GM23248 (cell line): Measurements from ENCODE around the gene RAPGEF2. TPM values are rescaled to one million over a fixed set of nuclear protein-coding genes. Genes with fewer than 3 reads are reported as not detected.
"Not testable (repeated sequence)": the region's sequence is repeated elsewhere in the genome, so short reads cannot be mapped to it uniquely, and the experiment has no call there.

Experiments used
- DNase-seq: peaks from one replicate; pipeline ENCODE4 v3.0.0-alpha.2; 2015
- H2AFZ ChIP-seq: fragments of 200-600 bp; sonication (generic); 2 replicates; pipeline ENCODE4 v1.6.1; 2016; ENCODE audit warnings: antibody characterized with exemption
- H3F3A ChIP-seq: fragments of 200-600 bp; sonication (generic); 2 replicates; pipeline ENCODE4 v1.6.1; 2016; ENCODE audit warnings: mild to moderate bottlenecking, antibody characterized with exemption, mixed run types; ENCODE audit not compliant: insufficient read depth
- H3K27ac ChIP-seq: fragments of 200-600 bp; sonication (generic); 2 replicates; pipeline ENCODE4 v1.5.1; 2016; ENCODE audit warnings: mild to moderate bottlenecking
- H3K27me3 ChIP-seq: fragments of 200-600 bp; sonication (generic); replicated peaks from 2 replicates; pipeline ENCODE4 v1.6.1; 2016; ENCODE audit warnings: mild to moderate bottlenecking; ENCODE audit not compliant: insufficient read depth
- H3K36me3 ChIP-seq: fragments of 200-600 bp; sonication (generic); 2 replicates; pipeline ENCODE4 v1.6.1; 2016; ENCODE audit warnings: low read depth, mild to moderate bottlenecking
- H3K4me1 ChIP-seq: fragments of 200-600 bp; sonication (generic); 2 replicates; pipeline ENCODE4 v1.6.1; 2016; ENCODE audit warnings: mild to moderate bottlenecking; ENCODE audit not compliant: insufficient read depth
- H3K4me2 ChIP-seq: fragments of 200-600 bp; sonication (generic); one replicate; pipeline ENCODE4 v1.6.1; 2016; ENCODE audit warnings: mild to moderate bottlenecking; ENCODE audit not compliant: unreplicated experiment
- H3K4me3 ChIP-seq: fragments of 200-600 bp; sonication (generic); 2 replicates; pipeline ENCODE4 v1.5.1; 2016; ENCODE audit warnings: mild to moderate bottlenecking
- H3K79me2 ChIP-seq: fragments of 200-600 bp; sonication (generic); 2 replicates; pipeline ENCODE4 v1.6.1; 2016; ENCODE audit warnings: mild to moderate bottlenecking; ENCODE audit not compliant: insufficient read depth
- H3K9ac ChIP-seq: fragments of 200-600 bp; sonication (generic); 2 replicates; pipeline ENCODE4 v1.6.1; 2016; ENCODE audit warnings: mild to moderate bottlenecking
- H3K9me2 ChIP-seq: fragments of 200-600 bp; sonication (generic); 2 replicates; pipeline ENCODE4 v1.6.1; 2016; ENCODE audit warnings: mixed run types, mild to moderate bottlenecking, moderate library complexity; ENCODE audit not compliant: insufficient read depth
- H3K9me3 ChIP-seq: fragments of 200-600 bp; sonication (generic); one replicate; pipeline ENCODE4 v1.6.1; 2017; ENCODE audit warnings: low read depth
- H4K20me1 ChIP-seq: fragments of 200-600 bp; sonication (generic); 2 replicates; pipeline ENCODE4 v1.6.0; 2016; ENCODE audit not compliant: insufficient read depth
- EZH2 ChIP-seq: fragments of 200-600 bp; sonication (generic); IDR thresholded peaks from 2 replicates; pipeline ENCODE4 v1.6.1; 2018; ENCODE audit warnings: antibody characterized with exemption, mild to moderate bottlenecking; ENCODE audit not compliant: insufficient read depth, poor library complexity, severe bottlenecking
- EZH2phosphoT487 ChIP-seq: fragments of 200-600 bp; sonication (generic); IDR thresholded peaks from 2 replicates; pipeline ENCODE4 v1.6.1; 2018; ENCODE audit warnings: antibody characterized with exemption, moderate library complexity, mild to moderate bottlenecking, low read depth; ENCODE audit not compliant: insufficient read depth
- WGBS, 2 experiments: methylation state at CpG; one replicate each; pipeline ENCODE4 v1.1.6; 2015 to 2017; ENCODE audit warnings: low lambda C conversion rate in 2 of 2, low coverage in 1 of 2; ENCODE audit errors: missing lambda C conversion rate in 2 of 2; 5-methylcytosine and 5-hydroxymethylcytosine counted together
- in situ Hi-C: fragments of 300-500 bp; cut with MboI; formaldehyde crosslinking; loops from 2 replicates; pipeline ENCODE4 v1.15.0; 2020
- polyA plus RNA-seq: library from polyadenylated mRNA; unstranded; fragments of >200 nt; fragmentation: Nextera tagmentation; extraction: Ambion mirVana; gene quantifications from 2 replicates; pipeline ENCODE4 v1.2.1, GENCODE V29; 2016
- total RNA-seq: library from RNA; depleted of rRNA; stranded (reverse); fragments of >200 nt; shearing (Covaris generic); gene quantifications from 2 replicates; pipeline ENCODE4 v1.2.3, GENCODE V29; 2014

Gene RAPGEF2
- total and polyA plus RNA-seq, 2 experiments from 2014 or later = 6.6 to 21.7 TPM

DNA sequence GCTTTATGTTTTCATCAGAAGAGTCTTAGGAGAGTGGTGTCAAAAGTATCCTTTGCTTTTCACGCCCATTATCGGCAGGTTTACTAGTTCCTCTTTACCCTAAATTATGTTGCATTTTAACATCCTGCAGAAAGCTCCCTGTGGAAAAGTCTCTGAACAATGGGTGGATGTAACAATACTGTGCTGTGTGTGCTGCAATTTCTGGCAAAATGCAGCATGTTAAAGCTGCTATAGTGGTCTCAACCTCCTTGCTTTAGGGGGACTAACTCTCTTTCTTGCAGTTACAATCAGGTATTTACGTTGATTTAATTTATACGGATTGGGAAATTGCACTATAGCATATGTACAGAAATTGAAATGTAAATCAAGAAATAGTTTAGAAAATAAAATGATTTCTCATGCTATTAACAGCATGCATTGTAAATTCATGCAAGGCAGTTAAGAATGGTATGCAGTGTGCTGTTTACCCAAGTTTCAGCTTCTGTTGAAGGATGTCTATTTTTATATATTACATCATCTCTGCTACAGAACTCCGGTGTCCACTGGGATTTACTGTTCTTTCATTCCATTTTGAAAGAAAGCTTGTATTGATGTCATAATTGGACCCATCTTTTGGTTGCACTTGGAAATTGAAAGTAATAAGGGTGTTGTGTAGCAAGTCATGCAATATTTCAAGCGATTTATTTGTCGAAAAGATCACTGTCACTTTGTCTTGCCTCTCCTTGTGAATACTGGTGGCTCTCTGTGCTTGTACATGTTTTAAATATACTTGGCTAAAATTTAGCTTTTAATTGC lies 145.7 kb downstream of the RAPGEF2 start:
- peak overlapping the region; percentile 56 for H3K9ac ChIP-seq

DNA sequence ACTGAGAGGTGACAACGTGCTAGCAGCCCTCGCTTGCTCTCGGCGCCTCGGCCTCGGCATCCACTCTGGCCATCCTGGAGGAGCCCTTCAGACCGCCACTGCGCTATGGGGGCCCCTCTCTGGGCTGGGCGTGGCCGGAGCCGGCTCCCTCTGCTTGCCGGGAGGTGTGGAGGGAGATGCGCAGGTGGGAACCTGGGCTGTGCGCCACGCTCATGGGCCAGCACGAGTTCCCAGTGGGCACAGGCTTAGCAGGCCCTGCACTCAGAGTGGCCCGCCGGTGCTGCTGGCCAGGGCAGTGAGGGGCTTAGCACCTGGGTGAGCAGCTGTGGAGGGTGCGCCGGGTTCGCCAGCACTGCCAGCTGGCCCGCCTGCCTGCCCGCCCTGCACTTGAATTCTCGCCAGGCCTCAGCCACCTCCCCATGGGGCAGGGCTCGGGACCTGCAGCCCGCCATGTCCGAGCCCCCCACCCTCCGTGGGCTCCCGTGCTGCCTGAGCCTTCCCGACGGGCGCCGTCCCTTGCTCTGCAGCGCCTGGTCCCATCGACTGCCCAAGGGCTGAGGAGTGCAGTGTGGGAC lies 148.0 kb downstream of the RAPGEF2 start:
- Histone ChIP-seq H3K4me3 (no peak overlapping the region), H3K9me3 (no peaks in the 10 kb centered on the region), H3F3A (no peaks in the 10 kb centered on the region), H3K9ac (no peak overlapping the region), H2AFZ (no peak overlapping the region), H3K27ac (no peak overlapping the region), H3K79me2 (no peaks in the 10 kb centered on the region), H4K20me1 (no peaks in the 10 kb centered on the region), H3K27me3 (no peaks in the 10 kb centered on the region), H3K4me1 (peaks cover 10% of the 10 kb centered on the region), H3K36me3 (no peaks in the 10 kb centered on the region), H3K9me2 (no peaks in the 10 kb centered on the region), H3K4me2 (no peak overlapping the region)
- 98 to 99% methylated on average over 22 to 35 of the region's 35 CpGs for WGBS, 2 experiments
- no peak for DNase-seq
- TF ChIP-seq EZH2phosphoT487 (no peak), EZH2 (no peak)
- in situ Hi-C loops = no loop called here

More for the DNA sequence above, 145.7 kb downstream of the RAPGEF2 start:
- no peaks in the 10 kb centered on the region for H3F3A ChIP-seq
- H3K27me3 ChIP-seq = no peaks in the 10 kb centered on the region
- H3K79me2 ChIP-seq = no peaks in the 10 kb centered on the region
- H3K4me1 ChIP-seq = peaks cover 10% of the 10 kb centered on the region
- H3K9me3 ChIP-seq = no peaks in the 10 kb centered on the region
- peak overlapping the region; percentile 37 for H3K27ac ChIP-seq
- no peaks in the 10 kb centered on the region for H3K9me2 ChIP-seq
- TF ChIP-seq EZH2phosphoT487 (no peak), EZH2 (no peak)
- H2AFZ ChIP-seq = peak overlapping the region; percentile 37
- no peaks in the 10 kb centered on the region for H3K36me3 ChIP-seq
- H3K4me2 ChIP-seq = peak overlapping the region; percentile 74
- 46 to 48% methylated on average over 7 of the region's 7 CpGs for WGBS, 2 experiments
- H4K20me1 ChIP-seq = no peaks in the 10 kb centered on the region
- peak; percentile 83 for DNase-seq
- peak overlapping the region; percentile 62 for H3K4me3 ChIP-seq
- in situ Hi-C loops = no loop called here

DNA sequence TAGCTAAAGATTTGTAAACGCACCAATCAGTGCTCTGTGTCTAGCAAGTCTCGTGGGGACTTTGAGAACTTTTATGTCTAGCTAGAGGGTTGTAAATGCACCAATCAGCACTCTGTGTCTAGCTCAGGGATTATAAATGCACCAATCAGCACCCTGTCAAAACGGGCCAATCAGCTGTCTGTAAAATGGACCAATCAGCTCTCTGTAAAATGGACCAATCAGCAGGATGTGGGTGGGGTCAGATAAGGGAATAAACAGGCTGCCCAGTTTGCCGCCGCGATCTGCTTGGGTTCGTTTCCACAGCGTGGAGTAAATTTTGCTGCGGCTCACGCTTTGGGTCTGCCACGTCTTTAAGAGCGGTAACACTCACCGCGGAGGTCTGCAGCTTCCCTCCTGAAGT lies 148.7 kb downstream of the RAPGEF2 start:
- H3K4me2 ChIP-seq, H3K4me1 ChIP-seq, H3K27me3 ChIP-seq, H3K4me3 ChIP-seq, H3K27ac ChIP-seq, in situ Hi-C loops, H3K36me3 ChIP-seq, H4K20me1 ChIP-seq, H2AFZ ChIP-seq, H3K9me2 ChIP-seq, H3F3A ChIP-seq, H3K79me2 ChIP-seq, DNase-seq, H3K9me3 ChIP-seq, H3K9ac ChIP-seq: not testable (repeated sequence)
- WGBS, 2 experiments = 97 to 98% methylated on average over 14 of the region's 14 CpGs

DNA sequence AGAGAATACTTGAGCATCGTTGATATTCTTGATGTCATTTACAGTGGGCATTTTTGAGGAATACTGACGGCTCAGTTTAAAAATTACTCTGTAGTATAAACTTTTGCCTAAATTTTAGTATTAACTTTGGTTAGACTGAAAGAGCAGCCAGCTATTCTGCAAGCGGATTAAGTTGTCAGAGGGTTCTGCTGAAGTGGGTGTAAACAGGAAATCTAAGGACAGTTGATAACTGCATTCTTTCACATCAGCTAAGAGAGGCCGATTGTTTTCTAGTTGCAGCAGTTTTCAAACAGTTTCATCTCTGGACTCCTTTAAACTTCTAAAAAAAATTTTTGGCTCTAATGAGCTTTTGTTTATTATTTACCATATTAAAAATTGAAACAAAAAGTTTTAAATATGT lies 149.6 kb downstream of the RAPGEF2 start:
- no peak for DNase-seq
- no peak for TF ChIP-seq EZH2
- no peak for TF ChIP-seq EZH2phosphoT487
- Histone ChIP-seq H3K4me2 (no peak overlapping the region), H3K79me2 (no peaks in the 10 kb centered on the region), H3K4me3 (no peak overlapping the region), H3K4me1 (peaks cover 10% of the 10 kb centered on the region), H4K20me1 (no peaks in the 10 kb centered on the region), H3F3A (no peaks in the 10 kb centered on the region), H3K9me3 (no peaks in the 10 kb centered on the region), H3K27me3 (no peaks in the 10 kb centered on the region), H3K27ac (no peak overlapping the region), H3K36me3 (no peaks in the 10 kb centered on the region), H2AFZ (no peak overlapping the region), H3K9me2 (no peaks in the 10 kb centered on the region), H3K9ac (no peak overlapping the region)
- 74 to 80% methylated on average over 4 of the region's 4 CpGs for WGBS, 2 experiments
- in situ Hi-C loops = no loop called here
